Neural progenitor cell (in vitro differentiated cells): Measurements from ENCODE around the gene IGLL5. TPM values are rescaled to one million over a fixed set of nuclear protein-coding genes. Genes with fewer than 3 reads are reported as not detected.

Experiments used
- DNase-seq: peaks from one replicate; pipeline ENCODE4 v3.0.0-alpha.2; 2016; ENCODE audit warnings: low spot score
- H2AFZ ChIP-seq: fragments of 200-600 bp; sonication (generic); replicated peaks from 2 replicates; pipeline ENCODE4 v1.6.1; 2016; ENCODE audit warnings: antibody characterized with exemption
- H3F3A ChIP-seq: fragments of 200-600 bp; sonication (generic); 2 replicates; pipeline ENCODE4 v1.6.1; 2016; ENCODE audit warnings: antibody characterized with exemption, low read depth
- H3K27ac ChIP-seq: fragments of 200-600 bp; sonication (generic); 2 replicates; pipeline ENCODE4 v1.5.1; 2016; ENCODE audit warnings: mild to moderate bottlenecking
- H3K27me3 ChIP-seq: fragments of 200-600 bp; sonication (generic); 2 replicates; pipeline ENCODE4 v1.6.1; 2016; ENCODE audit warnings: mild to moderate bottlenecking, moderate library complexity
- H3K36me3 ChIP-seq: fragments of 200-600 bp; sonication (generic); 2 replicates; pipeline ENCODE4 v1.5.1; 2016
- H3K4me1 ChIP-seq: fragments of 200-600 bp; sonication (generic); 2 replicates; pipeline ENCODE4 v1.6.1; 2016; ENCODE audit warnings: mixed run types
- H3K4me2 ChIP-seq: fragments of 200-600 bp; sonication (generic); 2 replicates; pipeline ENCODE4 v1.6.1; 2016
- H3K4me3 ChIP-seq: fragments of 200-600 bp; sonication (generic); 2 replicates; pipeline ENCODE4 v1.5.1; 2016
- H3K79me2 ChIP-seq: fragments of 200-600 bp; sonication (generic); 2 replicates; pipeline ENCODE4 v1.6.1; 2016; ENCODE audit warnings: low read depth
- H3K9ac ChIP-seq: fragments of 200-600 bp; sonication (generic); 2 replicates; pipeline ENCODE4 v1.6.1; 2016
- H3K9me3 ChIP-seq: fragments of 200-600 bp; sonication (generic); 2 replicates; pipeline ENCODE4 v1.5.1; 2016; ENCODE audit warnings: low read depth
- H4K20me1 ChIP-seq: fragments of 200-600 bp; sonication (generic); 2 replicates; pipeline ENCODE4 v1.6.1; 2016; ENCODE audit warnings: low read depth
- H3K27ac Mint-ChIP-seq: 3 replicates; pipeline ENCODE4 v1.8.0; 2021; ENCODE audit warnings: mixed read lengths
- H3K27me3 Mint-ChIP-seq: 2 replicates; pipeline ENCODE4 v1.8.0; 2022; ENCODE audit warnings: low read depth, mild to moderate bottlenecking, inconsistent platforms, moderate library complexity, mixed read lengths; ENCODE audit not compliant: insufficient read depth
- H3K36me3 Mint-ChIP-seq: 3 replicates; pipeline ENCODE4 v1.8.0; 2021; ENCODE audit warnings: mixed read lengths
- H3K4me1 Mint-ChIP-seq: 3 replicates; pipeline ENCODE4 v1.8.0; 2021; ENCODE audit warnings: mixed read lengths
- H3K4me3 Mint-ChIP-seq: 3 replicates; pipeline ENCODE4 v1.8.0; 2021; ENCODE audit warnings: mild to moderate bottlenecking, moderate library complexity, mixed read lengths
- H3K9me3 Mint-ChIP-seq: 3 replicates; pipeline ENCODE4 v1.8.0; 2020; ENCODE audit warnings: mixed read lengths
- EZH2 ChIP-seq: fragments of 200-600 bp; sonication (generic); IDR thresholded peaks from 2 replicates; pipeline ENCODE4 v1.6.1; 2017; ENCODE audit warnings: antibody characterized with exemption, mild to moderate bottlenecking, moderate library complexity
- EZH2phosphoT487 ChIP-seq: fragments of 200-600 bp; sonication (generic); IDR thresholded peaks from 2 replicates; pipeline ENCODE4 v1.6.1; 2017; ENCODE audit warnings: antibody characterized with exemption
- microRNA-seq: library from miRNA; unstranded; fragments of <30 nt; microRNA quantifications from one replicate; pipeline ENCODE4, GENCODE V29; 2016
- small RNA-seq: library from RNA; depleted of rRNA; stranded (forward); fragments of <200 nt; gene quantifications from one replicate; pipeline ENCODE3, GENCODE V24; 2015
- total RNA-seq: library from RNA; depleted of rRNA; stranded (reverse); fragments of >200 nt; gene quantifications from 2 replicates; pipeline ENCODE4 v1.2.3, GENCODE V29; 2015; ENCODE audit warnings: low replicate concordance
- TF ChIP-seq, protein P1 (sequence below): fragments of 200-600 bp; sonication (generic); IDR thresholded peaks from 2 replicates; pipeline ENCODE4 v1.5.1; 2017; ENCODE audit warnings: antibody characterized with exemption, mild to moderate bottlenecking

The IGLL5 gene
- total RNA-seq, 1 donor from 2014 or later, result not detected

GRCh38 chr22:22945195-22945594 lies 57.6 kb downstream of the IGLL5 start:
- H3K9ac ChIP-seq, result no peak overlapping the region
- no peaks in the 10 kb centered on the region for H4K20me1 ChIP-seq
- no peak for DNase-seq
- H3K4me2 ChIP-seq, result no peak overlapping the region
- no peaks in the 10 kb centered on the region for H3K79me2 ChIP-seq
- no peaks in the 10 kb centered on the region for H3F3A ChIP-seq
- H3K4me1 ChIP-seq, result no peaks in the 10 kb centered on the region
- no peaks in the 10 kb centered on the region for H3K36me3 Mint-ChIP-seq
- no peak overlapping the region for H3K4me3 ChIP-seq
- peaks cover 50% of the 10 kb centered on the region for H3K27me3 ChIP-seq
- no peak overlapping the region for H3K27ac Mint-ChIP-seq
- peaks cover 7% of the 10 kb centered on the region for H3K27me3 Mint-ChIP-seq
- H3K36me3 ChIP-seq, result no peaks in the 10 kb centered on the region
- no peak overlapping the region for H2AFZ ChIP-seq
- TF ChIP-seq EZH2phosphoT487 (no peak), EZH2 (no peak)
- TF ChIP-seq, protein P1, sequence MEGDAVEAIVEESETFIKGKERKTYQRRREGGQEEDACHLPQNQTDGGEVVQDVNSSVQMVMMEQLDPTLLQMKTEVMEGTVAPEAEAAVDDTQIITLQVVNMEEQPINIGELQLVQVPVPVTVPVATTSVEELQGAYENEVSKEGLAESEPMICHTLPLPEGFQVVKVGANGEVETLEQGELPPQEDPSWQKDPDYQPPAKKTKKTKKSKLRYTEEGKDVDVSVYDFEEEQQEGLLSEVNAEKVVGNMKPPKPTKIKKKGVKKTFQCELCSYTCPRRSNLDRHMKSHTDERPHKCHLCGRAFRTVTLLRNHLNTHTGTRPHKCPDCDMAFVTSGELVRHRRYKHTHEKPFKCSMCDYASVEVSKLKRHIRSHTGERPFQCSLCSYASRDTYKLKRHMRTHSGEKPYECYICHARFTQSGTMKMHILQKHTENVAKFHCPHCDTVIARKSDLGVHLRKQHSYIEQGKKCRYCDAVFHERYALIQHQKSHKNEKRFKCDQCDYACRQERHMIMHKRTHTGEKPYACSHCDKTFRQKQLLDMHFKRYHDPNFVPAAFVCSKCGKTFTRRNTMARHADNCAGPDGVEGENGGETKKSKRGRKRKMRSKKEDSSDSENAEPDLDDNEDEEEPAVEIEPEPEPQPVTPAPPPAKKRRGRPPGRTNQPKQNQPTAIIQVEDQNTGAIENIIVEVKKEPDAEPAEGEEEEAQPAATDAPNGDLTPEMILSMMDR, result no peak
- peaks cover 10% of the 10 kb centered on the region for H3K4me1 Mint-ChIP-seq
- H3K27ac ChIP-seq, result no peak overlapping the region
- H3K9me3 ChIP-seq, result no peaks in the 10 kb centered on the region
- H3K4me3 Mint-ChIP-seq, result no peak overlapping the region
- no peaks in the 10 kb centered on the region for H3K9me3 Mint-ChIP-seq

Small RNA genes within 50 kb of the gene (microRNA-seq; reads per million reads assigned to microRNA genes)
- not detected for gene MIR5571

Small RNA genes within 50 kb of the gene (small RNA-seq; reads per million reads assigned to genes)
- gene IGLC4, result not detected
- not detected for gene IGLC5
- gene IGLJ1, result not detected
- not detected for gene IGLJ2
- not detected for gene IGLJ3
- not detected for gene IGLJ4
- gene IGLJ5, result not detected
- gene IGLJ6, result not detected
- not detected for gene IGLJ7
- not detected for gene IGLV2-5
- gene IGLV3-2, result not detected
- not detected for gene IGLV3-4
- not detected for gene IGLV3-6
- gene IGLV3-7, result not detected
- gene MIR5571, result not detected

Other genes starting within 250 kb of the IGLL5 start
- gene GGTLC2, start 243.2 kb upstream of the IGLL5 start, total RNA-seq, result not detected in 2 replicates
- gene GNAZ, start 182.7 kb downstream of the IGLL5 start, total RNA-seq, result 16.5 and 31.3 TPM in 2 replicates